ENCODE data around the gene ROR2.

DNA sequence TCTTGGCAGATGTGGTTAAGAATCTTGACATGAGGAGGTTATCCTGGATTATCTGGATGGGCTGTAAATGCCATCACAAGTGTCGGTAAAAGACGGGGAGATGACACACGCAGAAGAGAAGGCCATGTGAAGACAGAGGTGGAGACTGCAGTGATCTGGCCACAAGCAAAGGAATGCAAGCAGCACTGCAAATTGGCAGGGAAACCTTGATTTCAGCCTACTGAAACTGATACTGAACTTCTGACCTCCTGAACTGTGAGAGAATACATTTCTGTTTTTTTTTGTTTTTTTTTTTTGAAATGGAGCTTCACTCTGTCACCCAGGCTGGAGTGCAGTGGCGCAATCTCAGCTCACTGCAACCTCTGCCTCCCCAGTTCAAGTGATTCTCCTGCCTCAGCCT, 433.9 kb downstream of the ROR2 start:
- TF ChIP-seq, protein P1, sequence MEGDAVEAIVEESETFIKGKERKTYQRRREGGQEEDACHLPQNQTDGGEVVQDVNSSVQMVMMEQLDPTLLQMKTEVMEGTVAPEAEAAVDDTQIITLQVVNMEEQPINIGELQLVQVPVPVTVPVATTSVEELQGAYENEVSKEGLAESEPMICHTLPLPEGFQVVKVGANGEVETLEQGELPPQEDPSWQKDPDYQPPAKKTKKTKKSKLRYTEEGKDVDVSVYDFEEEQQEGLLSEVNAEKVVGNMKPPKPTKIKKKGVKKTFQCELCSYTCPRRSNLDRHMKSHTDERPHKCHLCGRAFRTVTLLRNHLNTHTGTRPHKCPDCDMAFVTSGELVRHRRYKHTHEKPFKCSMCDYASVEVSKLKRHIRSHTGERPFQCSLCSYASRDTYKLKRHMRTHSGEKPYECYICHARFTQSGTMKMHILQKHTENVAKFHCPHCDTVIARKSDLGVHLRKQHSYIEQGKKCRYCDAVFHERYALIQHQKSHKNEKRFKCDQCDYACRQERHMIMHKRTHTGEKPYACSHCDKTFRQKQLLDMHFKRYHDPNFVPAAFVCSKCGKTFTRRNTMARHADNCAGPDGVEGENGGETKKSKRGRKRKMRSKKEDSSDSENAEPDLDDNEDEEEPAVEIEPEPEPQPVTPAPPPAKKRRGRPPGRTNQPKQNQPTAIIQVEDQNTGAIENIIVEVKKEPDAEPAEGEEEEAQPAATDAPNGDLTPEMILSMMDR (conservative IDR thresholded peaks at IDR 0.05 in 1 of 2, IDR thresholded peaks at IDR 0.05 in 1 of 2; ENCODE audit: extremely low read depth in 1 of 2, insufficient read depth in 1 of 2, low read depth in 1 of 2, low read length in 2 of 2): no peak
- no peak for TF ChIP-seq EZH2 (IDR thresholded peaks at IDR 0.05; ENCODE audit: borderline replicate concordance, low read length)

Measured in mammary epithelial cell (primary cell).